Measurements from ENCODE around the gene WEE2. TPM values are rescaled to one million over a fixed set of nuclear protein-coding genes. Genes with fewer than 3 reads are reported as not detected.

Gene WEE2
- total and polyA plus RNA-seq, 2 donors from 2014 or later: 0.06 to 0.13 TPM

DNA sequence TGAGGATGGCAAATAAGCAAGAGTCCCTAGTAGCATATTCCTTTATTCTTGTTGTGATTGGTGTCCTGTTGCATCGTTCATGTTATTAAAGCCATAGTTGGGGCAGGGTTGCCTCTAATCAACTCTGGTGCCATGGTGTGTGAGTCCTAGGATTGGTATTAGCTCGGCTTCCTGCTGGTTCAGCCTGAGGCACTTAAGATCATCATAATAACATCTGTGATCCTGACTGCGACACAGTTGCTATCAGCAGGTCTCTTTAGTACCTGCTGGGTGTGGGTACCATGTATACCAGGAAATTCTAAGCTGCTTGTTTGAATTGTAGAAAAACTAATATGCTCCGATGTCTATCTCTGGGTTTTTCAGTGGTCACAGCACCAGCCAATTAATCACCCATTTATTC lies 1.6 kb downstream of the WEE2 start:
- DNase-seq (no peak), FAIRE-seq (no peak)
- no peaks in the 10 kb centered on the region for H3K9me3 ChIP-seq (ENCODE audit: control insufficient read depth in 2 of 3, insufficient read depth in 1 of 3, low read length in 3 of 3)
- no peak overlapping the region for H3K4me3 ChIP-seq (ENCODE audit: low read length in 3 of 3)
- no peak overlapping the region for H3K9ac ChIP-seq (ENCODE audit: low read length in 3 of 3)
- TF ChIP-seq, protein P1, sequence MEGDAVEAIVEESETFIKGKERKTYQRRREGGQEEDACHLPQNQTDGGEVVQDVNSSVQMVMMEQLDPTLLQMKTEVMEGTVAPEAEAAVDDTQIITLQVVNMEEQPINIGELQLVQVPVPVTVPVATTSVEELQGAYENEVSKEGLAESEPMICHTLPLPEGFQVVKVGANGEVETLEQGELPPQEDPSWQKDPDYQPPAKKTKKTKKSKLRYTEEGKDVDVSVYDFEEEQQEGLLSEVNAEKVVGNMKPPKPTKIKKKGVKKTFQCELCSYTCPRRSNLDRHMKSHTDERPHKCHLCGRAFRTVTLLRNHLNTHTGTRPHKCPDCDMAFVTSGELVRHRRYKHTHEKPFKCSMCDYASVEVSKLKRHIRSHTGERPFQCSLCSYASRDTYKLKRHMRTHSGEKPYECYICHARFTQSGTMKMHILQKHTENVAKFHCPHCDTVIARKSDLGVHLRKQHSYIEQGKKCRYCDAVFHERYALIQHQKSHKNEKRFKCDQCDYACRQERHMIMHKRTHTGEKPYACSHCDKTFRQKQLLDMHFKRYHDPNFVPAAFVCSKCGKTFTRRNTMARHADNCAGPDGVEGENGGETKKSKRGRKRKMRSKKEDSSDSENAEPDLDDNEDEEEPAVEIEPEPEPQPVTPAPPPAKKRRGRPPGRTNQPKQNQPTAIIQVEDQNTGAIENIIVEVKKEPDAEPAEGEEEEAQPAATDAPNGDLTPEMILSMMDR (IDR thresholded peaks at IDR 0.05; ENCODE audit: borderline replicate concordance, extremely low read depth, insufficient read depth): no peak
- no peaks in the 10 kb centered on the region for H3K36me3 ChIP-seq (ENCODE audit: control insufficient read depth in 2 of 3, insufficient read depth in 3 of 3, low read length in 3 of 3)
- H3K4me1 ChIP-seq (ENCODE audit: control insufficient read depth in 2 of 3, insufficient read depth in 2 of 3, low read depth in 1 of 3, low read length in 3 of 3): peaks cover 0 to 5% (median 0%) of the 10 kb centered on the region in 3 donors
- no peak overlapping the region for H3K27ac ChIP-seq (ENCODE audit: low read depth in 2 of 2, low read length in 2 of 2)
- intact Hi-C loops (cut with DNase I): no loop called here
- H3K27me3 ChIP-seq (ENCODE audit: control insufficient read depth, insufficient read depth, low read length): no peaks in the 10 kb centered on the region

DNA sequence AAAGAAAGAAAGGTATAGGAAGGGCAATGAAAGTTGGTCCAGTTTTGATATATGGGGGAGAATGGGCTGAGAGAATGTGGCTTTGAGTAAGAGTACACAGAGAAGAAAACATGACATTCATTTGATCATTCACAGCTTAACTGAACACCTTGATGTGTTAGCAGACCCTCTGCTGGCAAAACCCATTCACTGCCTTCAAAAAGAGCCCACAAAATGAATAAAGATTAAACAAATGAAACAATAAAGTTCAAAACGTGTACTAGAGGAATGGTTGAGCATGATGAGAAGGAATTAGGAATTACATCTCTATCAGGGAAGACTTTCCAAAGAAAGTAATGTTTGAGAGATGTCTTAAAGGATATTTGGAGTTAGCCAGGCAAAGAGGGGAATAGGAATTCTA lies 2.1 kb downstream of the WEE2 start:
- FAIRE-seq (no peak), DNase-seq (no peak)
- Histone ChIP-seq H3K4me3 (ENCODE audit: low read length in 3 of 3) (no peak overlapping the region), H3K27ac (ENCODE audit: low read depth in 2 of 2, low read length in 2 of 2) (no peak overlapping the region), H3K9ac (ENCODE audit: low read length in 3 of 3) (no peak overlapping the region), H3K4me1 (ENCODE audit: control insufficient read depth in 2 of 3, insufficient read depth in 2 of 3, low read depth in 1 of 3, low read length in 3 of 3) (peaks cover 0 to 5% (median 0%) of the 10 kb centered on the region in 3 donors), H3K9me3 (ENCODE audit: control insufficient read depth in 2 of 3, insufficient read depth in 1 of 3, low read length in 3 of 3) (no peaks in the 10 kb centered on the region), H3K27me3 (ENCODE audit: control insufficient read depth, insufficient read depth, low read length) (no peaks in the 10 kb centered on the region), H3K36me3 (ENCODE audit: control insufficient read depth in 2 of 3, insufficient read depth in 3 of 3, low read length in 3 of 3) (no peaks in the 10 kb centered on the region)
- intact Hi-C loops (cut with DNase I): no loop called here
- TF ChIP-seq, protein P1 (IDR thresholded peaks at IDR 0.05; ENCODE audit: borderline replicate concordance, extremely low read depth, insufficient read depth): no peak

DNA sequence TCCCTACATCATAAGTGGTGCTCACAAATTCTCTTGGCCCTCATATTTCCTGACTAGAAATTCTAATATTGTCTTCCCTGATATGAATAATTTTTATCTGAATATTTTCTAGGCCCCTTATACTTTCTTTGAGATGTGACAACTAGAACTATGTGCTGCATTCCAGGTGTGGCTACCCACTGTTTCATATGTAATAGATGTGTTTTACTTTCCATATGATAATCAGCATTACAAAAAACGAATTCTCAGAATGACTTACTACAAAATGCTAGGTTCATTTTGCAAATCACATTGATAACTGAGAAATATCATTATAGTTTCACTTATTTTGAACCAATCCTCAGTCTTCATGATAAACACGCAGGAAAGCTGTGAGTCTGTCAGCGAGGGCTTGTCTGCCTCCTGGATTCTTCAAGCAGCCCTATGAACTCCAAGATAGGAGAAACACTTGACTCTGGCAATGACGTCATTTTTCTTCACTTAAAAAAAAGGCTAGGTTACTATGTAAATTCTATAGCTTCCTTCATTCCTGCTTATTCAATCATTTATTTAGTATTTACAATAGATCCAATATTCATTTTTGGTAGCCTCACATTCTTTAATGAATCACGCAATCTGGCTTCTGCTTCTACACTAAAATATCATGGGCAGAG lies 4.6 kb downstream of the WEE2 start:
- Histone ChIP-seq H3K36me3 (ENCODE audit: control insufficient read depth in 2 of 3, insufficient read depth in 3 of 3, low read length in 3 of 3) (no peaks in the 10 kb centered on the region), H3K27ac (ENCODE audit: low read depth in 2 of 2, low read length in 2 of 2) (no peak overlapping the region), H3K9ac (ENCODE audit: low read length in 3 of 3) (no peak overlapping the region), H3K9me3 (ENCODE audit: control insufficient read depth in 2 of 3, insufficient read depth in 1 of 3, low read length in 3 of 3) (no peaks in the 10 kb centered on the region), H3K4me1 (ENCODE audit: control insufficient read depth in 2 of 3, insufficient read depth in 2 of 3, low read depth in 1 of 3, low read length in 3 of 3) (peaks cover 0 to 5% (median 0%) of the 10 kb centered on the region in 3 donors), H3K4me3 (ENCODE audit: low read length in 3 of 3) (no peak overlapping the region), H3K27me3 (ENCODE audit: control insufficient read depth, insufficient read depth, low read length) (no peaks in the 10 kb centered on the region)
- DNase-seq (no peak), FAIRE-seq (no peak)
- intact Hi-C loops (cut with DNase I): no loop called here
- TF ChIP-seq, protein P1 (IDR thresholded peaks at IDR 0.05; ENCODE audit: borderline replicate concordance, extremely low read depth, insufficient read depth): no peak

DNA sequence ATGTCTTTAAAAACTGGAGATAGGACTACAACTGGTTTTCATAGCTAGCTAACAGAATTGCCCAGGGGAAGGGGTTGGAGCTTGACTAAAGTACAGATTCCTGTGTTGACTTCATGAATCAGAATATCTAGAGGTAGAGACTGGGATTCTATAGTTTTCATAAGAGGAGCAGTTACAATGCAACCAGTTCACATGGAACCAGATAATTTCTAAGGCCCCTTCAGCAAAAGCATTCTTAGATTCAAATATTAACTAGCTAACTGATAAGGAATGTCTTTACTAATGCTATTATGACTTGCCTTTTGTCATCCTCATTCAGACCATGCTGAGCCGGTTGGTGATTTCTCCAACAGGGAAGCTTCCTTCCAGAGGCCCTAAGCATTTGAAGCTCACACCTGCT lies 5.7 kb downstream of the WEE2 start:
- FAIRE-seq (no peak), DNase-seq (no peak)

More for the DNA sequence above, 5.7 kb downstream of the WEE2 start:
- Histone ChIP-seq H3K27me3 (ENCODE audit: control insufficient read depth, insufficient read depth, low read length) (no peaks in the 10 kb centered on the region), H3K4me3 (ENCODE audit: low read length in 3 of 3) (no peak overlapping the region), H3K9ac (ENCODE audit: low read length in 3 of 3) (no peak overlapping the region), H3K27ac (ENCODE audit: low read depth in 2 of 2, low read length in 2 of 2) (no peak overlapping the region), H3K9me3 (ENCODE audit: control insufficient read depth in 2 of 3, insufficient read depth in 1 of 3, low read length in 3 of 3) (no peaks in the 10 kb centered on the region), H3K36me3 (ENCODE audit: control insufficient read depth in 2 of 3, insufficient read depth in 3 of 3, low read length in 3 of 3) (no peaks in the 10 kb centered on the region), H3K4me1 (ENCODE audit: control insufficient read depth in 2 of 3, insufficient read depth in 2 of 3, low read depth in 1 of 3, low read length in 3 of 3) (peaks cover 0 to 5% (median 0%) of the 10 kb centered on the region in 3 donors)
- intact Hi-C loops (cut with DNase I): no loop called here
- TF ChIP-seq, protein P1 (IDR thresholded peaks at IDR 0.05; ENCODE audit: borderline replicate concordance, extremely low read depth, insufficient read depth): no peak
